Muscle layer of duodenum (tissue), 2 donors: ENCODE results near the gene DISC1.

Experiments used
- H3K27ac ChIP-seq: one replicate; pipeline ENCODE4 v1.7.0; 2013; ENCODE audit warnings: mild to moderate bottlenecking, low read length
- H3K27me3 ChIP-seq: one replicate; pipeline ENCODE4 v1.7.0; 2013; ENCODE audit warnings: low read depth, mild to moderate bottlenecking, control low read depth, low read length
- H3K36me3 ChIP-seq, 2 donors: one replicate each; pipeline ENCODE4 v1.7.0; 2013; ENCODE audit warnings: low read length in 2 of 2, control low read depth in 1 of 2, mild to moderate bottlenecking in 1 of 2; ENCODE audit not compliant: insufficient read depth in 2 of 2, control insufficient read depth in 1 of 2
- H3K4me1 ChIP-seq, 2 donors: one replicate each; pipeline ENCODE4 v1.7.0; 2013; ENCODE audit warnings: low read length in 2 of 2, mild to moderate bottlenecking in 2 of 2, control low read depth in 1 of 2, moderate library complexity in 1 of 2; ENCODE audit not compliant: insufficient read depth in 2 of 2, control insufficient read depth in 1 of 2
- H3K4me3 ChIP-seq, 2 donors: one replicate each; pipeline ENCODE4 v1.7.0; 2013; ENCODE audit warnings: low read length in 2 of 2, low read depth in 1 of 2, mild to moderate bottlenecking in 1 of 2
- H3K9me3 ChIP-seq, 2 donors: one replicate each; pipeline ENCODE4 v1.7.0; 2013; ENCODE audit warnings: low read length in 2 of 2, control low read depth in 1 of 2, mild to moderate bottlenecking in 1 of 2; ENCODE audit not compliant: control insufficient read depth in 1 of 2
- donor health status: healthy.

The DISC1 gene

DNA sequence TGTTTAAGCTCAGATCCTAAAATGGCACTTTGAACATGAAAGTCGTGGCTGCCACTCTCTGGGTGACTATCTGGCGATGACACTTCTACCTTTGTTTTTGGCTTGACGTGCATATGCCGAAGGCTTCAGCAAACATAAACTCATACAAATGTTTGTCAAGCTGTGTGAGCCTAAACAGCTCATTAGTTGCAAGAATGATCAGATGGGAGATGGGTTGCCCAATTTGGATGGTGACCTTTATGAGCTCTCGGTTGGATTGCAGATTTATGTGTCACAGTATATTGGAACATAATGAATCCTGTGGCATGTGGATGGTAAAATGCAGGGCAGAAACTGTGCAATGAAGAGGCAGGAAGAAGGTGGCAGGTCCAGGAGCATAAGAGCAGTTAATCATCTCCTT is 229.3 kb downstream of the DISC1 start:
- H3K4me1 ChIP-seq = no peaks in the 10 kb centered on the region

DNA sequence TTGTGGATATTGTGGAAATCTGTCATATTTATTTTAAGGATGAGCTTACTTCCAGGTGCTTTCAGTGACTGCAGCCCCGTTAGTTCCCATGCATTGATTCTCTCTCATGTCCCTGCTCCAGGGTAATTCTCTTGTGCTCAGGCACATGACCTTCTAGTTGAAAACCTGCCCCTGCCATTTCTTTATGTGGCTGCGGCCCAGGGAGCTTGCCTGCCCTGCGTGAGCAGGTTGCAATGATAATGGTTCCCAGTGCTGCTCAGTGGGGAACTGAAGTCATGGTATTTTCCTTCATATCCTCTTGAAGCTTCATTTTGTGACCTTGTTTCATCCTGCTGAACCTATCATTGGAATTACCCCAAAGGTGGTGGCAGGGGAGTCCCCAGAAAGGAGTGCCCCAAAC is 229.8 kb downstream of the DISC1 start:
- no peaks in the 10 kb centered on the region for H3K4me1 ChIP-seq
- H3K4me3 ChIP-seq = no peak overlapping the region
- no peak overlapping the region for H3K27ac ChIP-seq
- H3K36me3 ChIP-seq = no peaks in the 10 kb centered on the region
- H3K9me3 ChIP-seq = no peaks in the 10 kb centered on the region
- H3K27me3 ChIP-seq = no peaks in the 10 kb centered on the region

More for the DNA sequence above, 229.3 kb downstream of the DISC1 start:
- H3K27me3 ChIP-seq = no peaks in the 10 kb centered on the region
- no peak overlapping the region for H3K4me3 ChIP-seq
- H3K36me3 ChIP-seq = no peaks in the 10 kb centered on the region
- no peak overlapping the region for H3K27ac ChIP-seq
- H3K9me3 ChIP-seq = no peaks in the 10 kb centered on the region

DNA sequence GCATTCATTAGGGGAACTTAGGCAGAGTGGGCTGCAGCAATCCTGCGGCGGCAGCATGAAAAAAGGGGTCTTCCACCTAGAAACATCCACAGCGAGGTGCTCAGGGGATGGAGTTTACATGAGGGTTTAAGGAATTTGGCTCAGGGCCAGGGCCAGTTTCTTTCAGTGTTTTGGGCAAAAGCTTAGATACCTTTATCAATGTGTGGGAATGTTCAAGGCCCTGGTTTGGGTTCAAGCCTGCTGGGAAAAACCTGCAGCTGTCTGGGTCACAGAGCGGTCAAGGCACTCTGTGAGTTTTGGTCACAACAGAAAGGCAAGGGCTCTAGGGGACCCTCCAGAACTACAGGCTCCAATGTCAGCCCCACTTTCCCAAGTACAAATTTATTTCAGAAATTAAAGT is 230.3 kb downstream of the DISC1 start:
- peaks cover 0 to 3% of the 10 kb centered on the region in 2 donors for H3K4me1 ChIP-seq
- H3K9me3 ChIP-seq = no peaks in the 10 kb centered on the region
- H3K4me3 ChIP-seq = no peak overlapping the region
- no peaks in the 10 kb centered on the region for H3K36me3 ChIP-seq
- H3K27me3 ChIP-seq = no peaks in the 10 kb centered on the region
- H3K27ac ChIP-seq = no peak overlapping the region

DNA sequence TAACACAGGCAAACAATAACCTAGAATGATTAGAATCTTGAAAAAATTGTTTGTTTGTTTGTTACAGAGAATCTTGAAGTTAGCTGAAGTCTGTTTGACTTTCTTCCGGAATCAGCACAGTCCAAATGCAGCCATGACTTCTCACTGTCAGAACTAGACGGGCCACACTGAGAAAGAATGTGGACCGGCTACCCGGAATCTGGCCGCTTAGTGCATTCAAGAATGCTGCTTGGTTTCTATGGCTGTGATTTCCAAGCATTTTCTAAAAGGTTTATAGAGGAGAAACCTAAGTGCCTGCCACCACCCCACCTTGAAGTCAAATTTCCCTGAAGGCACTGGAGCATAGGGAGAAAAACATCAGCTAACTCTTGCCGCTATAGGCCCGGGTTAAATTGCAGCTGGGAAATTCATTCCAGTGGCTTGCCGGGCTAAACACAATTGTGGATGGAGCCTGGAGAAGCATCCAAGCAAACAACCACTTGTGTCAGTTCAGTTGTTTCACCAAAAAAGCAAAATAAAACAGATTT is 231.1 kb downstream of the DISC1 start:
- H3K4me3 ChIP-seq = no peak overlapping the region
- H3K36me3 ChIP-seq = no peaks in the 10 kb centered on the region
- peaks cover 0 to 7% of the 10 kb centered on the region in 2 donors for H3K4me1 ChIP-seq
- H3K27ac ChIP-seq = no peak overlapping the region
- H3K27me3 ChIP-seq = no peaks in the 10 kb centered on the region
- no peaks in the 10 kb centered on the region for H3K9me3 ChIP-seq

DNA sequence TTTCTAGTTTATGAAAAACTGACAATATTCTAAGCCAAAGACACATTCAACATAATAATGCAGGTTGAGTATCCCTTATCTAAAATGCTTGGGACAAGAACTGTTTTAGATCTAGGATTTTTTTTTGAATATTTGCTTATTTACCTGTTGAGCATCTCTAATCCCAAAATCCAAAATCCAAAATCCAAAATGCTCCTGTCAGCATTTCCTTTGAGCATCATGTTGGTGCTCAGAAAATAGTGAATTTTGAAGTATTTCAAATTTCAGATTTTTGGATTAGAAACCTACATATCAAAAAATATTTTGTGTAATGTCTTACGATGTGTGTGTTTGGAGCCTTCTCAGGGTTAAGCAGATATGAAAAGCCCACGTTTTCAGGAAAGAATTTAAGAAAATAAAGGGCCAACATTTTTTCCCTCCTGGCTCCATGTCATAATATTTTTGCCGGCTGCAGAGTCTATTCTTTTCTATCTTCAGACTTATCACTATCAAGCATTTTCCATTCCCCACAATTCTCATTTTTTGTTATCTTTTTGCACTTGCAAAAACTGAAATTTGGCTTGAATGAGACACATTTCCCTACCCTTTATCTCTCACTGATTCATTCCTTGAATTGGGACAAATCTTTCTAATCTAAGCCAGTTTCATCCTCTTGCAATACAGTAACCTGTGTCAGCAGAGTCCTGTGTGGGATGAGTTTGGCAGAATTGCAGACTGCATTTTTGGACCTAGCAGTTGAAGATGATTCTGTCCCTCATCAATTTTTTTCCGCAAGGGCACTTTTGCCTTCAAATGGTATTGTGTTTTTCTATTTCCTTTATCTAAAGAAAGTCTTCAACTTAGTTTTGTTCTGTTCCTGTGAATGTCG is 233.9 kb downstream of the DISC1 start:
- no peaks in the 10 kb centered on the region for H3K9me3 ChIP-seq
- no peaks in the 10 kb centered on the region for H3K27me3 ChIP-seq
- no peak overlapping the region for H3K27ac ChIP-seq
- H3K4me1 ChIP-seq = peaks cover 0 to 7% of the 10 kb centered on the region in 2 donors
- no peak overlapping the region for H3K4me3 ChIP-seq
- no peaks in the 10 kb centered on the region for H3K36me3 ChIP-seq

DNA sequence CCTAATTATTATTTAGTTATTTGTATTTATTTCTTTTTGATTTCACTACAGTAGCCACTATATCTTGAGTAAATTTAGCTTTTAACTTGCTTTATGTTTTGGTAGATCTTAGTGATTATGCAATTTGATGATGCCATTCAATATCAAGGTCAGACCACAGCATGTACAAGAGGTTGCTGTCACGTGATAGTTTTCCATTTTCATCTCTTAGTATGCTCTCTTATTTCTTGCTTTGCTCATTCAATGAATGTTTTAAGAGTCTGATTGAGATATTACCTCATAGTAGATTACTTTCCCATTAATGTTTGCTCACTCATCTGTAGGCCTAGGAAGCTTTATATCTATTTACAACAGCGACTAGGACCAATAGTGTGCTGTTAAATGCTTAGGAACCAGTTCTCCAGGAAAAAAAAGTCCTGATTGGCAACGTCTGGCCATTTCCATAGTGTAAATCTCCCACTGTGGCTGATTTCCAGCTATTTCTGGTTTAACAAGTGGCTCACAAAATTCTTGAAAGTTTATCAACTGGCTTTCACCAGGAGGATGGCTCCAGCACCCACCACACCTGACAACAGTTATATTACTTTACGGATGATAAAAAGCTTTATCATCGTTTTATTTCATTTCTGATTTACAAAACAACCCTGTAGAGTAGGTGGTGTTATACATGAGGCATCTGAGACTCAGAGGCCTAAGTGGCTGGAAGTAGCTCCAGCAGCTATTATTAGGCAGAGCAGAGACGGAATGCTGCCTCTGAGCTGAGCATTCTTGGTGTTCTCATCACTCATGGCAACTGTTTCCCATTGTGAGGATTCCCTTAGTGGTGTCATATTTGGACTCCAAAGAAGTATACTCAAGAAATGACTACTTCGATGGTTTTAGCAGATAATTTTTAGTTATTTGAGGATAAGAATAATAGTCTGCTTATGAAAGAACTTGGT is 235.2 kb downstream of the DISC1 start:
- no peak overlapping the region for H3K27ac ChIP-seq
- H3K4me1 ChIP-seq = peaks cover 3 to 13% of the 10 kb centered on the region in 2 donors
- H3K36me3 ChIP-seq = no peaks in the 10 kb centered on the region
- no peaks in the 10 kb centered on the region for H3K27me3 ChIP-seq
- no peaks in the 10 kb centered on the region for H3K9me3 ChIP-seq
- no peak overlapping the region for H3K4me3 ChIP-seq

DNA sequence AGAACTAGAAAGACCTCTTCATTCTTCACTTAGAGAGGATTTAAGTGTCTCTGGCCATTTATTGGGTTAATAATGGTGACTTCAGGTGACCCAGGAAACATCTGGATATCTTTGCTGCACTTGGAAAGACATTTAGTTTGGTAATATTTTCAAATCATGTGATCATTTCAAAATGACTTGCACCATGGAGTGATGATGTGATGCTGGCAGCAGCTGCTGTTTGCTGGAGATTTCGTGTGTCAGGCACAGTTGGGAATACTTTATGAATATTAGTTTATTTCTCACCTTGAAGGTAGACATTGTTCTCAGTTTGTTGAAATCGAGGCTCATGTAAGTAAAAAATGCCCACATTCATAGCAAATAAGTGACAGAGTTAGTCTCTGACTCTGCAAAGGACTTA is 236.0 kb downstream of the DISC1 start:
- peaks cover 3 to 20% of the 10 kb centered on the region in 2 donors for H3K4me1 ChIP-seq
- no peaks in the 10 kb centered on the region for H3K9me3 ChIP-seq
- H3K27me3 ChIP-seq = no peaks in the 10 kb centered on the region
- H3K4me3 ChIP-seq = no peak overlapping the region
- no peak overlapping the region for H3K27ac ChIP-seq
- H3K36me3 ChIP-seq = no peaks in the 10 kb centered on the region

DNA sequence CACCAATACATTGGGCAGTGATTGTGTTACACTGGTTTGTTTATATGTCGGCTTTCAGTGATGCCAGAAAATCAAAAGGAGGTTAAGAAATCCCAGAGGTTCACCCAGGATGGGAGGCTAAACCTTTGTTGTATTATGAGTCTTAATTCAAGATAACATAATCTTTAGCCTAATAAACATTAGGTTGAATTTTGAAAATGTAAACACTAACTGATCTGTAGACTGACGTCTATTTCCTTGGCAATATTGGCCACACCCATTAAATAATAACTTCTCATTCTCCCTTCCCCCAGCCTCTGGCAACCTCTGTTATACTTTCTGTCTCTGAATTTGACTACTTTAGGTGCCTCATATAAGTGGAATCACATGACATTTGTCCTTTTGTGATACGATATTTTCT is 238.7 kb downstream of the DISC1 start:
- no peaks in the 10 kb centered on the region for H3K36me3 ChIP-seq
- no peak overlapping the region for H3K4me3 ChIP-seq
- peaks cover 3 to 25% of the 10 kb centered on the region in 2 donors for H3K4me1 ChIP-seq
- no peak overlapping the region for H3K27ac ChIP-seq
- H3K27me3 ChIP-seq = no peaks in the 10 kb centered on the region
- no peaks in the 10 kb centered on the region for H3K9me3 ChIP-seq

DNA sequence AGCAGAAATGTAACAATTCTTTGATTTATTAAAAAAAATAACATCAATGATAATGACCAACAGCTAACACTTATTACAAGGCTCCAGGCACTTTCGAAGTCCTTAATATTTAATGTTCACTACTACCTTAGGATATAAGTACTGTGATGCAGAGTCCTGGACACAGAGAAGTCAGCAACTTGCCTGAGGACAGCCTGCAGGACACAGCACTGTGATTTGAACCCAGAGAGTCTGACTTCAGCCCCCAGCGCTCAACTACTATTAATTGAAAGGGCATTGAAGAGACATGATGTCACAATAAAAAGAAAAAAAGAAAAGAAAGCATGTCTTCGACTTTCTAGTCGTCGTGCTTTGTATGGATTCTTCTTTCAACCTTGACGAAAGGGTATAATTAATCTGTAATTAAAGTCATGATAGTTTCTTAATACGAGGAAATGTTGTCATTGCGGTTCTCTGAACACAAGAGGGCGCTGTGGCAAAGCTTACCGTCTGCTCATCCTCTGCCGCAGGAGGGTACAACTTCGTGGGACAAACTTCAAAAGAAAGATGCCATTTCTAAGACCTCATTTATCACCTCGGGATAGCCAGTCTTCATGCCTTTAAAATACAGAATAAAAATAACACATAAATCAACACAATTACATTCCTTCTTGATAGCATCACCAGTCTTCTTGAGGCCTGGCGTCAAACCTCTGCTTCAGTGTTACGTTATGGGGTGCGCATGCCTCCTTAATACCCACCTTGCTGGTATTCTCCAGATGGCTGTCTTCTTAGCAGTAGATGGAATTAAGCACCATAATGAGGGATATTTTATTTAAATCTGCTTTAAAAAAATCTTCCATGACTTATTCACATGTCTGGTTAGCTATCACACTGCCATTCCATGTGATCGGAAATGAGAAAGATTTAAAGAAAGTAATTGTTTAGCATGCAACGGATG is 240.1 kb downstream of the DISC1 start:
- peaks cover 3 to 25% of the 10 kb centered on the region in 2 donors for H3K4me1 ChIP-seq
- H3K9me3 ChIP-seq = no peaks in the 10 kb centered on the region
- H3K27ac ChIP-seq = no peak overlapping the region
- H3K4me3 ChIP-seq = no peak overlapping the region
- no peaks in the 10 kb centered on the region for H3K27me3 ChIP-seq
- no peaks in the 10 kb centered on the region for H3K36me3 ChIP-seq

DNA sequence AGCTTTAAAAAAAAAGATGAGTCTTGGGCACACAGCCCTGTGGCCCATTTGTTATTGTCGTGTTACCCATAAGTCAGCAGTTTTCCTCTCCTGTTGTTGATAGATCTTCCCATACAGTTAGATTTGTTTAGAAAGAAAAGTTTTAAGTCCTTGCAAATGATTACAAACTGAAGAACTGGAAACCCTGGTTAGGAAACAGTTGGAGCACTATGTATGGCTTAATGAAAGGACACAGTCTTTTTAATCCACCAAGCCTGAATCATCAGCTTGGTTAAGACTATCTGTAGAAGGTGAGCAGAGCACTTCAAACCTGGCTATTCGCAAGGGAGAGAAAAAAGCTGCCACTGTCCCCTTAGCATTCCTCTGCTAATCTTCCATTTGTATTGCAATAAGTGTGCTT is 241.0 kb downstream of the DISC1 start:
- no peaks in the 10 kb centered on the region for H3K9me3 ChIP-seq

More for the DNA sequence above, 241.0 kb downstream of the DISC1 start:
- Histone ChIP-seq H3K27ac (no peak overlapping the region), H3K4me3 (no peak overlapping the region), H3K4me1 (peaks cover 3 to 19% of the 10 kb centered on the region in 2 donors), H3K27me3 (no peaks in the 10 kb centered on the region), H3K36me3 (no peaks in the 10 kb centered on the region)
